Mammary epithelial cell (primary cell): ENCODE results near the gene THADA.

Experiments used
- EZH2 ChIP-seq: IDR thresholded peaks from 2 replicates; pipeline ENCODE4 v1.6.1; 2012; ENCODE audit warnings: low read length, inconsistent platforms, borderline replicate concordance
- TF ChIP-seq, protein P1 (sequence below), 2 donors: IDR thresholded peaks in 1 of 2; conservative IDR thresholded peaks in 1 of 2; 2 replicates each; pipeline ENCODE4 v1.5.1; 2011 to 2012; ENCODE audit warnings: inconsistent platforms in 2 of 2, low read length in 2 of 2, mild to moderate bottlenecking in 2 of 2, control low read depth in 1 of 2, low read depth in 1 of 2; ENCODE audit not compliant: insufficient read depth in 1 of 2; ENCODE audit errors: extremely low read depth in 1 of 2

DNA sequence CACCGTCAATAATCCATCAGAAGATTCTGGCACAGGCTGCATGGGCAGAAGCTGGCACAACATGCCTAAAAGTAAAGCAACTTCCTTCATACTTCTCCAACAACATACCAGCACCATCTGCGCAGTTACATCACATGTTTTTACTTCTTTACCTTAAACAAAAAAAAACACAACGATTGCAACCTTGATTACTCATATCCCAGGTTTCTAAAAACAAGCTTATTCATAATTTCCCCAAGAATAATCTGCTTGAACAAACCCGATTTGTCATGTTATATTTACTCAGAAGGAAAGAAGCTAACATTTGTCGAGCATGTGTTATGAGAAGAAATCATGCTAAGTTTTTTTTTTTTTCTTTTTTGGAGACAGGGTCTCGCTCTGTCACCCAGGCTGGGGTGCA is 54.7 kb downstream of the THADA start:
- no peak for TF ChIP-seq EZH2
- TF ChIP-seq, protein P1, sequence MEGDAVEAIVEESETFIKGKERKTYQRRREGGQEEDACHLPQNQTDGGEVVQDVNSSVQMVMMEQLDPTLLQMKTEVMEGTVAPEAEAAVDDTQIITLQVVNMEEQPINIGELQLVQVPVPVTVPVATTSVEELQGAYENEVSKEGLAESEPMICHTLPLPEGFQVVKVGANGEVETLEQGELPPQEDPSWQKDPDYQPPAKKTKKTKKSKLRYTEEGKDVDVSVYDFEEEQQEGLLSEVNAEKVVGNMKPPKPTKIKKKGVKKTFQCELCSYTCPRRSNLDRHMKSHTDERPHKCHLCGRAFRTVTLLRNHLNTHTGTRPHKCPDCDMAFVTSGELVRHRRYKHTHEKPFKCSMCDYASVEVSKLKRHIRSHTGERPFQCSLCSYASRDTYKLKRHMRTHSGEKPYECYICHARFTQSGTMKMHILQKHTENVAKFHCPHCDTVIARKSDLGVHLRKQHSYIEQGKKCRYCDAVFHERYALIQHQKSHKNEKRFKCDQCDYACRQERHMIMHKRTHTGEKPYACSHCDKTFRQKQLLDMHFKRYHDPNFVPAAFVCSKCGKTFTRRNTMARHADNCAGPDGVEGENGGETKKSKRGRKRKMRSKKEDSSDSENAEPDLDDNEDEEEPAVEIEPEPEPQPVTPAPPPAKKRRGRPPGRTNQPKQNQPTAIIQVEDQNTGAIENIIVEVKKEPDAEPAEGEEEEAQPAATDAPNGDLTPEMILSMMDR (conservative IDR thresholded peaks at IDR 0.05 in 1 of 2, IDR thresholded peaks at IDR 0.05 in 1 of 2; ENCODE audit: extremely low read depth in 1 of 2, insufficient read depth in 1 of 2, low read depth in 1 of 2, low read length in 2 of 2) = no peak
